ENCODE data around the gene NRSN2.

- no peak for TF ChIP-seq CTCF (IDR thresholded peaks at IDR 0.05)
- no peak for TF ChIP-seq POLR2A (IDR thresholded peaks at IDR 0.05)
Observed at GRCh38 chr20:367486-367887, 20.6 kb downstream of the NRSN2 start.

All from body of pancreas (tissue), 4 donors.